HepG2 (cell line): ENCODE measurements around the gene PPA1. TPM values are rescaled to one million over a fixed set of nuclear protein-coding genes. Genes with fewer than 3 reads are reported as not detected.

ENCODE experiments used
- ATAC-seq: fragments of 200-7000 bp; cut with Tn5 transposase; 3 replicates; pipeline ENCODE4 v1.9.1; 2020; ENCODE audit warnings: mild to moderate bottlenecking, moderate library complexity
- BruUV-seq: library from RNA; stranded (reverse); fragments of 400-500 nt; replicated peaks from 2 replicates; lab custom pipeline; 2021; lab: Mats Ljungman, UMichigan
- CTCF ChIA-PET: fragments of 300-600 bp; formaldehyde crosslinking; extraction: SDS; loops from one replicate; lab custom pipeline; 2021; ENCODE audit warnings: low total read pairs, inconsistent platforms, low intra/inter-chr PET ratio; lab: Yijun Ruan, JAX
- POLR2A ChIA-PET: fragments of 350-600 bp; sonication (Branson Sonifier 250); formaldehyde crosslinking; loops from one replicate; lab custom pipeline; 2020; ENCODE audit warnings: antibody characterized with exemption, inconsistent platforms; lab: Yijun Ruan, JAX
- DNase-seq: peaks from one replicate; pipeline ENCODE4 v3.0.0-alpha.2; 2015; ENCODE audit warnings: low spot score
- FAIRE-seq: peaks from 3 replicates; lab custom pipeline; 2011; peaks lifted over from hg19 to GRCh38; lab: Jason Lieb, UNC
- H2AFZ ChIP-seq: one replicate; pipeline ENCODE4 v1.6.1; 2011; ENCODE audit warnings: low read length, inconsistent platforms
- H3K27ac ChIP-seq: fragments of 300-600 bp; 3 replicates; pipeline ENCODE4 v1.8.0; 2011; ENCODE audit warnings: mixed run types, mild to moderate bottlenecking, mixed read lengths, low read length, inconsistent platforms; ENCODE audit not compliant: insufficient read depth; ENCODE audit errors: extremely low read length
- H3K27me3 ChIP-seq, 2 experiments: fragments of 200-600 bp in 1 of 2; 2 replicates in 1 of 2; 3 replicates in 1 of 2; pipeline versions ENCODE4 v1.6.0 to v1.8.0; 2011; ENCODE audit warnings: low read length in 2 of 2, mild to moderate bottlenecking in 2 of 2, moderate library complexity in 2 of 2, inconsistent platforms in 1 of 2; ENCODE audit not compliant: insufficient read depth in 2 of 2, control insufficient read depth in 1 of 2
- H3K36me3 ChIP-seq, 2 experiments: fragments of 200-600 bp in 1 of 2; replicated peaks in 1 of 2; 2 replicates in 1 of 2; 3 replicates in 1 of 2; pipeline versions ENCODE4 v1.5.1 to v1.8.0; 2011; ENCODE audit warnings: low read length in 2 of 2, inconsistent platforms in 1 of 2; ENCODE audit not compliant: insufficient read depth in 2 of 2, control insufficient read depth in 1 of 2
- H3K4me1 ChIP-seq: 2 replicates; pipeline ENCODE4 v1.5.1; 2012; ENCODE audit warnings: low read length, inconsistent platforms; ENCODE audit not compliant: insufficient read depth
- H3K4me2 ChIP-seq: 2 replicates; pipeline ENCODE4 v1.6.0; 2011; ENCODE audit warnings: low read depth, low read length, inconsistent platforms
- H3K4me3 ChIP-seq, 3 experiments: fragments of 200-600 bp in 1 of 3; sonication (generic), shearing (Covaris generic) in 1 of 3; replicated peaks in 1 of 3; 2 replicates each; pipeline ENCODE4 v1.5.1; 2011 to 2016; ENCODE audit warnings: low read length in 3 of 3, inconsistent platforms in 2 of 3, low read depth in 2 of 3, mild to moderate bottlenecking in 2 of 3, control low read depth in 1 of 3, mixed read lengths in 1 of 3; ENCODE audit not compliant: insufficient read depth in 1 of 3
- H3K79me2 ChIP-seq: one replicate; pipeline ENCODE4 v1.6.1; 2011; ENCODE audit warnings: low read length, inconsistent platforms; ENCODE audit not compliant: insufficient read depth
- H3K9ac ChIP-seq: 2 replicates; pipeline ENCODE4 v1.6.0; 2011; ENCODE audit warnings: mild to moderate bottlenecking, low read depth, low read length, inconsistent platforms; ENCODE audit not compliant: insufficient read depth
- H3K9me3 ChIP-seq: 2 replicates; pipeline ENCODE4 v1.5.1; 2012; ENCODE audit warnings: mild to moderate bottlenecking, low read length
- H4K20me1 ChIP-seq: 2 replicates; pipeline ENCODE4 v1.6.0; 2011; ENCODE audit warnings: inconsistent platforms, mild to moderate bottlenecking, low read length, moderate library complexity; ENCODE audit not compliant: insufficient read depth
- CTCF ChIP-seq: sonication (generic); formaldehyde crosslinking; IDR thresholded peaks from 2 replicates; pipeline ENCODE4 v1.5.0; 2020; ENCODE audit warnings: mild to moderate bottlenecking, missing genetic modification reagents, moderate library complexity
- XRCC5 ChIP-seq: fragments of 200-400 bp; formaldehyde crosslinking; optimal IDR thresholded peaks from 2 replicates; pipeline ENCODE3; 2017; ENCODE audit warnings: mild to moderate bottlenecking, low read length
- ZBTB1 ChIP-seq: sonication (generic); formaldehyde crosslinking; IDR thresholded peaks from 2 replicates; pipeline ENCODE4 v1.4.0; 2020; ENCODE audit warnings: missing genetic modification reagents, borderline replicate concordance
- ZNF292 ChIP-seq: sonication (generic); formaldehyde crosslinking; IDR thresholded peaks from 2 replicates; pipeline ENCODE4 v1.8.1; 2022; ENCODE audit warnings: mild to moderate bottlenecking, low read depth, missing genetic modification reagents, borderline replicate concordance
- ZNF713 ChIP-seq: sonication (generic); formaldehyde crosslinking; IDR thresholded peaks from 2 replicates; pipeline ENCODE4 v1.4.0; 2020; ENCODE audit warnings: mild to moderate bottlenecking, missing genetic modification reagents
- WGBS: methylation state at CpG from one replicate; pipeline ENCODE4 v1.1.6; 2017; ENCODE audit warnings: low lambda C conversion rate; 5-methylcytosine and 5-hydroxymethylcytosine counted together
- in situ Hi-C: cut with HindIII; loops from 2 replicates; pipeline ENCODE4 v1.10.0; 2017; ENCODE audit warnings: low pct_unique_long_range_greater_than_20kb; ENCODE audit not compliant: extremely low pct_ligation_motif_present
- intact Hi-C: fragments of 100-400 bp; cut with micrococcal nuclease; formaldehyde crosslinking; loops from one replicate; pipeline ENCODE4 v1.10.0; 2022; ENCODE audit not compliant: unreplicated experiment
- polyA plus RNA-seq, 8 experiments: library from polyadenylated mRNA; depleted of rRNA in 3 of 8; stranded (reverse) in 7 of 8; unstranded in 1 of 8; fragments of >200 nt; fragmentation: Illumina TruSeq in 4 of 8; extraction: Trizol in 4 of 8; gene quantifications; 2 replicates each; pipeline versions ENCODE4 v1.2.1 to v1.2.3, GENCODE V29; 2011 to 2016; ENCODE audit warnings: low read depth in 4 of 8, missing spikeins in 1 of 8, mixed read lengths in 1 of 8; ENCODE audit not compliant: insufficient read depth in 1 of 8
- total RNA-seq, 5 experiments: library from RNA; depleted of rRNA; stranded (reverse); fragments of >200 nt; fragmentation: Illumina TruSeq; extraction: Trizol; gene quantifications; 2 replicates each; pipeline ENCODE4 v1.2.3, GENCODE V29; 2016; ENCODE audit warnings: low read depth in 1 of 5
- TF ChIP-seq, protein P1 (sequence below), 2 experiments: sonication (generic) in 1 of 2; formaldehyde crosslinking in 1 of 2; IDR thresholded peaks; 2 replicates each; pipeline versions ENCODE4 v1.4.0 to v1.6.1; 2018 to 2020; ENCODE audit warnings: missing genetic modification reagents in 2 of 2, borderline replicate concordance in 1 of 2, low read depth in 1 of 2, mild to moderate bottlenecking in 1 of 2, missing biosample characterization in 1 of 2
- TF ChIP-seq, protein P2 (sequence below): sonication (generic); formaldehyde crosslinking; IDR thresholded peaks from 2 replicates; pipeline ENCODE4 v1.4.0; 2020; ENCODE audit warnings: low read depth, mild to moderate bottlenecking, missing genetic modification reagents

Gene PPA1
- total and polyA plus RNA-seq, 2 of the 13 experiments (the other 11 are each of a cell fraction or from before 2014, with no cell fraction given) = 136 to 250 TPM

DNA sequence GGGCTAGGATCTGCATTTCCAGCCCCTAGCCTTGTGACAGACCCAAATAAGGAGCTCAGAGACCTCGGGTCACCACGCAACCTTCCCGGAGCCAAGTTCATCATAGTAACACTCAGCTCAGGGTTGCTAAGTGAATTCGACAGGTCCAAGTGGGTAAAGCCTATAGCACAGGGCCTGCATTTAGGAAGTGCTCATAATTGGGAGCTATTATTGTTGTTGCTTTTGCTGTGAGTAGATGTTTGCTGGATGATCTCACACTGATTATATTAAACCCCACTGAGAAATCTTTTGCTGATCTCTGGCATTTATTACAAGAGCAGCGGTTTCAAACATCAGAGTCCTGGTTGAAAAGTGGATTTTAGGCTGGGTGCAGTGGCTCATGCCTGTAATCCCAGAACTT, 42.6 kb downstream of the PPA1 start:
- Histone ChIP-seq H3K4me2 (no peak overlapping the region), H3K79me2 (no peaks in the 10 kb centered on the region), H3K4me1 (peaks cover 27% of the 10 kb centered on the region), H2AFZ (peak overlapping the region; percentile 77), H3K9me3 (no peaks in the 10 kb centered on the region), H3K27me3 (no peaks in the 10 kb centered on the region), H4K20me1 (no peaks in the 10 kb centered on the region), H3K36me3 (no peaks in the 10 kb centered on the region), H3K9ac (no peak overlapping the region), H3K4me3 (no peak overlapping the region), H3K27ac (no peak overlapping the region)
- no TSS peak for BruUV-seq
- FAIRE-seq (no peak), DNase-seq (no peak), ATAC-seq (peak; percentile 47)
- TF ChIP-seq ZNF292 (CRISPR knock-in tag) = no peak
- TF ChIP-seq ZNF713 (CRISPR knock-in tag) = no peak
- TF ChIP-seq XRCC5 = no peak
- TF ChIP-seq CTCF (CRISPR knock-in tag) = no peak
- TF ChIP-seq, protein P1, sequence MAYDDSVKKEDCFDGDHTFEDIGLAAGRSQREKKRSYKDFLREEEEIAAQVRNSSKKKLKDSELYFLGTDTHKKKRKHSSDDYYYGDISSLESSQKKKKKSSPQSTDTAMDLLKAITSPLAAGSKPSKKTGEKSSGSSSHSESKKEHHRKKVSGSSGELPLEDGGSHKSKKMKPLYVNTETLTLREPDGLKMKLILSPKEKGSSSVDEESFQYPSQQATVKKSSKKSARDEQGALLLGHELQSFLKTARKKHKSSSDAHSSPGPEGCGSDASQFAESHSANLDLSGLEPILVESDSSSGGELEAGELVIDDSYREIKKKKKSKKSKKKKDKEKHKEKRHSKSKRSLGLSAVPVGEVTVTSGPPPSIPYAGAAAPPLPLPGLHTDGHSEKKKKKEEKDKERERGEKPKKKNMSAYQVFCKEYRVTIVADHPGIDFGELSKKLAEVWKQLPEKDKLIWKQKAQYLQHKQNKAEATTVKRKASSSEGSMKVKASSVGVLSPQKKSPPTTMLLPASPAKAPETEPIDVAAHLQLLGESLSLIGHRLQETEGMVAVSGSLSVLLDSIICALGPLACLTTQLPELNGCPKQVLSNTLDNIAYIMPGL (CRISPR knock-in tag; IDR thresholded peaks at IDR 0.05; ENCODE audit: borderline replicate concordance in 1 of 2, low read depth in 1 of 2) = no peak
- TF ChIP-seq ZBTB1 (CRISPR knock-in tag) = no peak
- TF ChIP-seq, protein P2, sequence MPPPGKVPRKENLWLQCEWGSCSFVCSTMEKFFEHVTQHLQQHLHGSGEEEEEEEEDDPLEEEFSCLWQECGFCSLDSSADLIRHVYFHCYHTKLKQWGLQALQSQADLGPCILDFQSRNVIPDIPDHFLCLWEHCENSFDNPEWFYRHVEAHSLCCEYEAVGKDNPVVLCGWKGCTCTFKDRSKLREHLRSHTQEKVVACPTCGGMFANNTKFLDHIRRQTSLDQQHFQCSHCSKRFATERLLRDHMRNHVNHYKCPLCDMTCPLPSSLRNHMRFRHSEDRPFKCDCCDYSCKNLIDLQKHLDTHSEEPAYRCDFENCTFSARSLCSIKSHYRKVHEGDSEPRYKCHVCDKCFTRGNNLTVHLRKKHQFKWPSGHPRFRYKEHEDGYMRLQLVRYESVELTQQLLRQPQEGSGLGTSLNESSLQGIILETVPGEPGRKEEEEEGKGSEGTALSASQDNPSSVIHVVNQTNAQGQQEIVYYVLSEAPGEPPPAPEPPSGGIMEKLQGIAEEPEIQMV (CRISPR knock-in tag) = no peak
- intact Hi-C loops (no loop called here), in situ Hi-C loops (no loop called here)
- WGBS = 52% methylated on average over 5 of the region's 5 CpGs
- POLR2A ChIA-PET = no interaction called here
- CTCF ChIA-PET = no interaction called here
